Liver (tissue), 3 donors: ENCODE results near the gene CCDC92.

ENCODE experiments used
- ATF3 ChIP-seq: IDR thresholded peaks from 2 replicates; pipeline ENCODE4 v1.6.1; 2016; ENCODE audit warnings: antibody characterized with exemption
- FOXA1 ChIP-seq: IDR thresholded peaks from 2 replicates; pipeline ENCODE4 v1.6.1; 2016; ENCODE audit warnings: antibody characterized with exemption
- GABPA ChIP-seq, 2 donors: IDR thresholded peaks in 1 of 2; conservative IDR thresholded peaks in 1 of 2; 2 replicates each; pipeline ENCODE4 v1.6.1; 2016; ENCODE audit warnings: antibody characterized with exemption in 2 of 2, mild to moderate bottlenecking in 1 of 2, moderate library complexity in 1 of 2
- HNF4A ChIP-seq, 2 donors: conservative IDR thresholded peaks; 2 replicates each; pipeline ENCODE4 v1.6.1; 2016; ENCODE audit warnings: antibody characterized with exemption in 2 of 2, mild to moderate bottlenecking in 2 of 2
- HNF4G ChIP-seq: IDR thresholded peaks from 2 replicates; pipeline ENCODE4 v1.6.1; 2016; ENCODE audit warnings: antibody characterized with exemption
- JUND ChIP-seq, 2 donors: IDR thresholded peaks; 2 replicates each; pipeline ENCODE4 v1.6.1; 2016; ENCODE audit warnings: antibody characterized with exemption in 2 of 2
- SP1 ChIP-seq: IDR thresholded peaks from 2 replicates; pipeline ENCODE4 v1.6.1; 2018; ENCODE audit warnings: antibody characterized with exemption, mild to moderate bottlenecking
- TAF1 ChIP-seq: conservative IDR thresholded peaks from 2 replicates; pipeline ENCODE4 v1.6.1; 2016; ENCODE audit warnings: antibody characterized with exemption, mild to moderate bottlenecking
- YY1 ChIP-seq: IDR thresholded peaks from 2 replicates; pipeline ENCODE4 v1.6.1; 2016; ENCODE audit warnings: antibody characterized with exemption, mild to moderate bottlenecking
- TF ChIP-seq, protein P1 (sequence below): fragments of 150-350 bp; IDR thresholded peaks from 2 replicates; pipeline ENCODE4 v1.5.1; 2017; ENCODE audit warnings: improper control_type of control experiment, low read depth, low read length; ENCODE audit not compliant: missing input control
- TF ChIP-seq, protein P2 (sequence below): IDR thresholded peaks from 2 replicates; pipeline ENCODE4 v1.6.1; 2016; ENCODE audit warnings: antibody characterized with exemption, mild to moderate bottlenecking
- TF ChIP-seq, protein P3 (sequence below): IDR thresholded peaks from 2 replicates; pipeline ENCODE4 v1.6.1; 2016; ENCODE audit warnings: antibody characterized with exemption
- TF ChIP-seq, protein P4 (sequence below): IDR thresholded peaks from 2 replicates; pipeline ENCODE4 v1.6.1; 2016; ENCODE audit warnings: antibody characterized with exemption
- donor health status: healthy.
- donor health status: healthy.

DNA sequence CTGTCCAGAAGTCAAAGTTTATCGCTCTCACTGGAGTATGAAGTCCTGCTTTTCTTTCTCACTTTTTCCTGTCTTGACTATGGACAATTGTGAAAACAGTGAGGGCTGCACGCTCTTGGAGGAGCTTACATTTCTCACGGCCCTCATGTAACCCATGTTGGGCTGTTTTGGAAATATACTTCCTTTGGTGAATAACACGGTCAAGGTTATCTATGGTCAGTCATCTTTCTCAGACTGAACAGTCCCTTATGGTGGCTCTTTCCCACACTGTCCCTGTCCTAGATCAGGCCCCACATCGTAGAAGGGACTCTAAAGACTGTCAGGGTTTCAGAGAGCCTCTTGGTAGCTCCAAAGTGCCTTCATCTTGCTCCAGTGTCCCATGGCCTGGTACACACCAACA lies 7.2 kb downstream of the CCDC92 start:
- TF ChIP-seq TAF1 (no peak), SP1 (no peak), HNF4G (no peak), YY1 (no peak), FOXA1 (no peak), GABPA (IDR thresholded peaks at IDR 0.05 in 1 of 2, conservative IDR thresholded peaks at IDR 0.05 in 1 of 2) (no peak), HNF4A (conservative IDR thresholded peaks at IDR 0.05) (no peak), ATF3 (no peak), JUND (IDR thresholded peaks at IDR 0.05) (no peak)
- TF ChIP-seq, protein P1, sequence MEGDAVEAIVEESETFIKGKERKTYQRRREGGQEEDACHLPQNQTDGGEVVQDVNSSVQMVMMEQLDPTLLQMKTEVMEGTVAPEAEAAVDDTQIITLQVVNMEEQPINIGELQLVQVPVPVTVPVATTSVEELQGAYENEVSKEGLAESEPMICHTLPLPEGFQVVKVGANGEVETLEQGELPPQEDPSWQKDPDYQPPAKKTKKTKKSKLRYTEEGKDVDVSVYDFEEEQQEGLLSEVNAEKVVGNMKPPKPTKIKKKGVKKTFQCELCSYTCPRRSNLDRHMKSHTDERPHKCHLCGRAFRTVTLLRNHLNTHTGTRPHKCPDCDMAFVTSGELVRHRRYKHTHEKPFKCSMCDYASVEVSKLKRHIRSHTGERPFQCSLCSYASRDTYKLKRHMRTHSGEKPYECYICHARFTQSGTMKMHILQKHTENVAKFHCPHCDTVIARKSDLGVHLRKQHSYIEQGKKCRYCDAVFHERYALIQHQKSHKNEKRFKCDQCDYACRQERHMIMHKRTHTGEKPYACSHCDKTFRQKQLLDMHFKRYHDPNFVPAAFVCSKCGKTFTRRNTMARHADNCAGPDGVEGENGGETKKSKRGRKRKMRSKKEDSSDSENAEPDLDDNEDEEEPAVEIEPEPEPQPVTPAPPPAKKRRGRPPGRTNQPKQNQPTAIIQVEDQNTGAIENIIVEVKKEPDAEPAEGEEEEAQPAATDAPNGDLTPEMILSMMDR: no peak
- TF ChIP-seq, protein P2, sequence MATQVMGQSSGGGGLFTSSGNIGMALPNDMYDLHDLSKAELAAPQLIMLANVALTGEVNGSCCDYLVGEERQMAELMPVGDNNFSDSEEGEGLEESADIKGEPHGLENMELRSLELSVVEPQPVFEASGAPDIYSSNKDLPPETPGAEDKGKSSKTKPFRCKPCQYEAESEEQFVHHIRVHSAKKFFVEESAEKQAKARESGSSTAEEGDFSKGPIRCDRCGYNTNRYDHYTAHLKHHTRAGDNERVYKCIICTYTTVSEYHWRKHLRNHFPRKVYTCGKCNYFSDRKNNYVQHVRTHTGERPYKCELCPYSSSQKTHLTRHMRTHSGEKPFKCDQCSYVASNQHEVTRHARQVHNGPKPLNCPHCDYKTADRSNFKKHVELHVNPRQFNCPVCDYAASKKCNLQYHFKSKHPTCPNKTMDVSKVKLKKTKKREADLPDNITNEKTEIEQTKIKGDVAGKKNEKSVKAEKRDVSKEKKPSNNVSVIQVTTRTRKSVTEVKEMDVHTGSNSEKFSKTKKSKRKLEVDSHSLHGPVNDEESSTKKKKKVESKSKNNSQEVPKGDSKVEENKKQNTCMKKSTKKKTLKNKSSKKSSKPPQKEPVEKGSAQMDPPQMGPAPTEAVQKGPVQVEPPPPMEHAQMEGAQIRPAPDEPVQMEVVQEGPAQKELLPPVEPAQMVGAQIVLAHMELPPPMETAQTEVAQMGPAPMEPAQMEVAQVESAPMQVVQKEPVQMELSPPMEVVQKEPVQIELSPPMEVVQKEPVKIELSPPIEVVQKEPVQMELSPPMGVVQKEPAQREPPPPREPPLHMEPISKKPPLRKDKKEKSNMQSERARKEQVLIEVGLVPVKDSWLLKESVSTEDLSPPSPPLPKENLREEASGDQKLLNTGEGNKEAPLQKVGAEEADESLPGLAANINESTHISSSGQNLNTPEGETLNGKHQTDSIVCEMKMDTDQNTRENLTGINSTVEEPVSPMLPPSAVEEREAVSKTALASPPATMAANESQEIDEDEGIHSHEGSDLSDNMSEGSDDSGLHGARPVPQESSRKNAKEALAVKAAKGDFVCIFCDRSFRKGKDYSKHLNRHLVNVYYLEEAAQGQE: no peak
- TF ChIP-seq, protein P3, sequence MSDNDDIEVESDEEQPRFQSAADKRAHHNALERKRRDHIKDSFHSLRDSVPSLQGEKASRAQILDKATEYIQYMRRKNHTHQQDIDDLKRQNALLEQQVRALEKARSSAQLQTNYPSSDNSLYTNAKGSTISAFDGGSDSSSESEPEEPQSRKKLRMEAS: no peak
- TF ChIP-seq, protein P4, sequence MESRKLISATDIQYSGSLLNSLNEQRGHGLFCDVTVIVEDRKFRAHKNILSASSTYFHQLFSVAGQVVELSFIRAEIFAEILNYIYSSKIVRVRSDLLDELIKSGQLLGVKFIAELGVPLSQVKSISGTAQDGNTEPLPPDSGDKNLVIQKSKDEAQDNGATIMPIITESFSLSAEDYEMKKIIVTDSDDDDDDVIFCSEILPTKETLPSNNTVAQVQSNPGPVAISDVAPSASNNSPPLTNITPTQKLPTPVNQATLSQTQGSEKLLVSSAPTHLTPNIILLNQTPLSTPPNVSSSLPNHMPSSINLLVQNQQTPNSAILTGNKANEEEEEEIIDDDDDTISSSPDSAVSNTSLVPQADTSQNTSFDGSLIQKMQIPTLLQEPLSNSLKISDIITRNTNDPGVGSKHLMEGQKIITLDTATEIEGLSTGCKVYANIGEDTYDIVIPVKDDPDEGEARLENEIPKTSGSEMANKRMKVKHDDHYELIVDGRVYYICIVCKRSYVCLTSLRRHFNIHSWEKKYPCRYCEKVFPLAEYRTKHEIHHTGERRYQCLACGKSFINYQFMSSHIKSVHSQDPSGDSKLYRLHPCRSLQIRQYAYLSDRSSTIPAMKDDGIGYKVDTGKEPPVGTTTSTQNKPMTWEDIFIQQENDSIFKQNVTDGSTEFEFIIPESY: no peak
